ENCODE results near the gene TRAK1. TPM values are rescaled to one million over a fixed set of nuclear protein-coding genes. Genes with fewer than 3 reads are reported as not detected.
A peak's percentile ranks its signal among the peaks of the same experiment; 100 is the strongest.

Gene TRAK1
- polyA plus RNA-seq, 3 donors from 2014 or later = 2.1 to 7.8 (median 4.4) TPM

- H3K9me3 Mint-ChIP-seq = no peaks in the 10 kb centered on the region
- H3K4me1 Mint-ChIP-seq = peaks cover 34 to 52% of the 10 kb centered on the region in 2 donors
- H3K4me3 Mint-ChIP-seq = peak overlapping the region in 1 of 5 donors; percentile 1
- peak overlapping the region in 1 of 6 donors; percentile 68 for H3K27ac Mint-ChIP-seq
- H3K36me3 Mint-ChIP-seq = no peaks in the 10 kb centered on the region
- no peak for DNase-seq
- peaks cover 0 to 1% (median 0%) of the 10 kb centered on the region in 3 donors for H3K27me3 Mint-ChIP-seq (ENCODE audit: low read depth in 3 of 3)
Observed at GRCh38 chr3:42149532-42149931, 58.4 kb downstream of the TRAK1 start.

GRCh38 chr3:42149975-42150374 is 58.8 kb downstream of the TRAK1 start:
- no peaks in the 10 kb centered on the region for H3K9me3 Mint-ChIP-seq
- no peak overlapping the region for H3K27ac Mint-ChIP-seq
- DNase-seq = no peak
- H3K4me3 Mint-ChIP-seq = peak overlapping the region in 1 of 5 donors; percentile 1
- no peaks in the 10 kb centered on the region for H3K36me3 Mint-ChIP-seq
- peaks cover 34 to 52% of the 10 kb centered on the region in 2 donors for H3K4me1 Mint-ChIP-seq
- H3K27me3 Mint-ChIP-seq (ENCODE audit: low read depth in 3 of 3) = peaks cover 0 to 3% (median 0%) of the 10 kb centered on the region in 3 donors

GRCh38 chr3:42151596-42152168 is 60.5 kb downstream of the TRAK1 start:
- H3K9me3 Mint-ChIP-seq = no peaks in the 10 kb centered on the region
- peaks cover 0 to 3% (median 0%) of the 10 kb centered on the region in 3 donors for H3K27me3 Mint-ChIP-seq (ENCODE audit: low read depth in 3 of 3)
- H3K27ac Mint-ChIP-seq = no peak overlapping the region
- H3K36me3 Mint-ChIP-seq = no peaks in the 10 kb centered on the region
- H3K4me3 Mint-ChIP-seq = no peak overlapping the region
- no peak for DNase-seq
- peaks cover 32 to 52% of the 10 kb centered on the region in 2 donors for H3K4me1 Mint-ChIP-seq

- Mint-ChIP-seq H3K27me3 (ENCODE audit: low read depth in 3 of 3) (peaks cover 0 to 3% (median 0%) of the 10 kb centered on the region in 3 donors), H3K4me3 (no peak overlapping the region), H3K9me3 (no peaks in the 10 kb centered on the region), H3K27ac (no peak overlapping the region), H3K4me1 (peaks cover 32 to 46% of the 10 kb centered on the region in 2 donors), H3K36me3 (no peaks in the 10 kb centered on the region)
- no peak for DNase-seq
Observed at GRCh38 chr3:42152193-42152592, 61.0 kb downstream of the TRAK1 start.

GRCh38 chr3:42153039-42153438 is 61.9 kb downstream of the TRAK1 start:
- Mint-ChIP-seq H3K4me3 (no peak overlapping the region), H3K27ac (no peak overlapping the region), H3K36me3 (no peaks in the 10 kb centered on the region), H3K4me1 (peaks cover 26 to 45% of the 10 kb centered on the region in 2 donors), H3K9me3 (no peaks in the 10 kb centered on the region), H3K27me3 (ENCODE audit: low read depth in 3 of 3) (peaks cover 0 to 3% (median 0%) of the 10 kb centered on the region in 3 donors)
- no peak for DNase-seq

- no peak for DNase-seq
- no peaks in the 10 kb centered on the region for H3K9me3 Mint-ChIP-seq
- no peak overlapping the region for H3K4me3 Mint-ChIP-seq
- H3K27ac Mint-ChIP-seq = no peak overlapping the region
- H3K4me1 Mint-ChIP-seq = peaks cover 22 to 49% of the 10 kb centered on the region in 2 donors
- no peaks in the 10 kb centered on the region for H3K36me3 Mint-ChIP-seq
- H3K27me3 Mint-ChIP-seq (ENCODE audit: low read depth in 3 of 3) = peaks cover 0 to 5% (median 0%) of the 10 kb centered on the region in 3 donors
Observed at GRCh38 chr3:42157540-42158538, 66.7 kb downstream of the TRAK1 start.

GRCh38 chr3:42159147-42159546 is 68.0 kb downstream of the TRAK1 start:
- Mint-ChIP-seq H3K27me3 (ENCODE audit: low read depth in 3 of 3) (peaks cover 0 to 4% (median 0%) of the 10 kb centered on the region in 3 donors), H3K27ac (peak overlapping the region in 4 of 6 donors; percentile 22 to 65 (median 38)), H3K36me3 (no peaks in the 10 kb centered on the region)

GRCh38 chr3:42159706-42160472 is 68.7 kb downstream of the TRAK1 start:
- peak overlapping the region in 4 of 6 donors; percentile 22 to 65 (median 38) for H3K27ac Mint-ChIP-seq
- DNase-seq = peak; percentile 5 to 11 (median 6)

More at GRCh38 chr3:42159147-42159546, 68.0 kb downstream of the TRAK1 start:
- DNase-seq = no peak
- Mint-ChIP-seq H3K4me1 (peaks cover 23 to 49% of the 10 kb centered on the region in 2 donors), H3K9me3 (no peaks in the 10 kb centered on the region), H3K4me3 (peak overlapping the region in 4 of 5 donors; percentile 8 to 71 (median 26))

GRCh38 chr3:42161050-42161935 is 70.1 kb downstream of the TRAK1 start:
- Mint-ChIP-seq H3K4me1 (peaks cover 24 to 49% of the 10 kb centered on the region in 2 donors), H3K27me3 (ENCODE audit: low read depth in 3 of 3) (peaks cover 0 to 2% (median 2%) of the 10 kb centered on the region in 3 donors), H3K4me3 (no peak overlapping the region), H3K9me3 (no peaks in the 10 kb centered on the region), H3K36me3 (no peaks in the 10 kb centered on the region), H3K27ac (no peak overlapping the region)
- DNase-seq = no peak

More at GRCh38 chr3:42159706-42160472, 68.7 kb downstream of the TRAK1 start:
- Mint-ChIP-seq H3K9me3 (no peaks in the 10 kb centered on the region), H3K4me1 (peaks cover 23 to 49% of the 10 kb centered on the region in 2 donors), H3K4me3 (peak overlapping the region; percentile 8 to 71 (median 45)), H3K36me3 (no peaks in the 10 kb centered on the region), H3K27me3 (ENCODE audit: low read depth in 3 of 3) (peaks cover 0 to 2% (median 0%) of the 10 kb centered on the region in 3 donors)

- no peaks in the 10 kb centered on the region for H3K36me3 Mint-ChIP-seq
- no peak overlapping the region for H3K4me3 Mint-ChIP-seq
- H3K9me3 Mint-ChIP-seq = no peaks in the 10 kb centered on the region
- no peak for DNase-seq
- H3K4me1 Mint-ChIP-seq = peaks cover 24 to 48% of the 10 kb centered on the region in 2 donors
- H3K27ac Mint-ChIP-seq = peak overlapping the region in 2 of 6 donors; percentile 19 to 22
- H3K27me3 Mint-ChIP-seq (ENCODE audit: low read depth in 3 of 3) = peaks cover 0 to 2% (median 2%) of the 10 kb centered on the region in 3 donors
Observed at GRCh38 chr3:42162462-42162861, 71.3 kb downstream of the TRAK1 start.

GRCh38 chr3:42163622-42164244 is 72.6 kb downstream of the TRAK1 start:
- H3K36me3 Mint-ChIP-seq = no peaks in the 10 kb centered on the region
- DNase-seq = no peak
- no peaks in the 10 kb centered on the region for H3K9me3 Mint-ChIP-seq
- H3K4me3 Mint-ChIP-seq = peak overlapping the region in 1 of 5 donors; percentile 36
- peaks cover 0 to 2% (median 2%) of the 10 kb centered on the region in 3 donors for H3K27me3 Mint-ChIP-seq (ENCODE audit: low read depth in 3 of 3)
- peak overlapping the region in 3 of 6 donors; percentile 10 to 70 (median 24) for H3K27ac Mint-ChIP-seq
- peaks cover 24 to 37% of the 10 kb centered on the region in 2 donors for H3K4me1 Mint-ChIP-seq

- no peak overlapping the region for H3K4me3 Mint-ChIP-seq
- no peak overlapping the region for H3K27ac Mint-ChIP-seq
- peaks cover 21 to 28% of the 10 kb centered on the region in 2 donors for H3K4me1 Mint-ChIP-seq
Observed at GRCh38 chr3:42164656-42165055, 73.5 kb downstream of the TRAK1 start.

More at GRCh38 chr3:42164656-42165055, 73.5 kb downstream of the TRAK1 start:
- H3K27me3 Mint-ChIP-seq (ENCODE audit: low read depth in 3 of 3) = peaks cover 0 to 2% (median 2%) of the 10 kb centered on the region in 3 donors
- H3K9me3 Mint-ChIP-seq = no peaks in the 10 kb centered on the region
- no peaks in the 10 kb centered on the region for H3K36me3 Mint-ChIP-seq
- DNase-seq = no peak

Data from immature natural killer cell (primary cell).